Measurements from ENCODE around the gene PSTPIP1.

- TF ChIP-seq, protein P1, sequence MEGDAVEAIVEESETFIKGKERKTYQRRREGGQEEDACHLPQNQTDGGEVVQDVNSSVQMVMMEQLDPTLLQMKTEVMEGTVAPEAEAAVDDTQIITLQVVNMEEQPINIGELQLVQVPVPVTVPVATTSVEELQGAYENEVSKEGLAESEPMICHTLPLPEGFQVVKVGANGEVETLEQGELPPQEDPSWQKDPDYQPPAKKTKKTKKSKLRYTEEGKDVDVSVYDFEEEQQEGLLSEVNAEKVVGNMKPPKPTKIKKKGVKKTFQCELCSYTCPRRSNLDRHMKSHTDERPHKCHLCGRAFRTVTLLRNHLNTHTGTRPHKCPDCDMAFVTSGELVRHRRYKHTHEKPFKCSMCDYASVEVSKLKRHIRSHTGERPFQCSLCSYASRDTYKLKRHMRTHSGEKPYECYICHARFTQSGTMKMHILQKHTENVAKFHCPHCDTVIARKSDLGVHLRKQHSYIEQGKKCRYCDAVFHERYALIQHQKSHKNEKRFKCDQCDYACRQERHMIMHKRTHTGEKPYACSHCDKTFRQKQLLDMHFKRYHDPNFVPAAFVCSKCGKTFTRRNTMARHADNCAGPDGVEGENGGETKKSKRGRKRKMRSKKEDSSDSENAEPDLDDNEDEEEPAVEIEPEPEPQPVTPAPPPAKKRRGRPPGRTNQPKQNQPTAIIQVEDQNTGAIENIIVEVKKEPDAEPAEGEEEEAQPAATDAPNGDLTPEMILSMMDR (IDR thresholded peaks at IDR 0.05; ENCODE audit: poor library complexity) = no peak
- no peak for TF ChIP-seq EZH2 (IDR thresholded peaks at IDR 0.05; ENCODE audit: borderline replicate concordance)
These were observed 51.9 kb downstream of the PSTPIP1 start for GRCh38 chr15:77046704-77047412.
